Natural killer cell (primary cell): Measurements from ENCODE around the gene GRIN3B. TPM values are rescaled to one million over a fixed set of nuclear protein-coding genes. Genes with fewer than 3 reads are reported as not detected.
A peak's percentile ranks its signal among the peaks of the same experiment; 100 is the strongest.

Experiments used
- ATAC-seq, 3 donors: fragments of 150-1000 bp in 2 of 3; fragments of 200-7000 bp in 1 of 3; cut with Tn5 transposase; 1 replicate in 1 of 3; 2 replicates in 2 of 3; pipeline ENCODE4 v1.10.0; 2021; ENCODE audit warnings: mild to moderate bottlenecking in 2 of 3, moderate library complexity in 2 of 3
- DNase-seq, 2 donors: peaks; one replicate each; pipeline versions ENCODE4 v3.0.0 to v3.0.0-alpha.2; 2013 to 2021; ENCODE audit warnings: mixed read lengths in 1 of 2
- H3K27ac ChIP-seq: one replicate; pipeline ENCODE4 v1.5.1; 2013; ENCODE audit warnings: mild to moderate bottlenecking, low read length
- H3K27me3 ChIP-seq: one replicate; pipeline ENCODE4 v1.6.1; 2013; ENCODE audit warnings: low read length; ENCODE audit not compliant: control insufficient read depth, insufficient read depth
- H3K36me3 ChIP-seq: one replicate; pipeline ENCODE4 v1.6.1; 2013; ENCODE audit warnings: low read length; ENCODE audit not compliant: control insufficient read depth, insufficient read depth
- H3K4me1 ChIP-seq: one replicate; pipeline ENCODE4 v1.6.1; 2013; ENCODE audit warnings: low read length; ENCODE audit not compliant: control insufficient read depth, insufficient read depth
- H3K4me3 ChIP-seq: one replicate; pipeline ENCODE4 v1.5.1; 2013; ENCODE audit warnings: low read length
- H3K9me3 ChIP-seq: one replicate; pipeline ENCODE4 v1.6.1; 2013; ENCODE audit warnings: low read length; ENCODE audit not compliant: control insufficient read depth, insufficient read depth
- H3K27ac Mint-ChIP-seq, 2 donors: one replicate each; pipeline ENCODE4 v1.8.0; 2022; ENCODE audit warnings: mild to moderate bottlenecking in 2 of 2, mixed read lengths in 2 of 2, moderate library complexity in 1 of 2
- H3K27me3 Mint-ChIP-seq, 2 donors: one replicate each; pipeline ENCODE4 v1.8.0; 2022; ENCODE audit warnings: low read depth in 2 of 2, mixed read lengths in 2 of 2
- H3K36me3 Mint-ChIP-seq: one replicate; pipeline ENCODE4 v1.8.0; 2022; ENCODE audit warnings: mixed read lengths
- H3K4me1 Mint-ChIP-seq, 2 donors: one replicate each; pipeline ENCODE4 v1.8.0; 2022; ENCODE audit warnings: mixed read lengths in 2 of 2
- H3K4me3 Mint-ChIP-seq: one replicate; pipeline ENCODE4 v1.8.0; 2022; ENCODE audit warnings: mild to moderate bottlenecking, moderate library complexity, mixed read lengths
- H3K9me3 Mint-ChIP-seq, 2 donors: one replicate each; pipeline ENCODE4 v1.8.0; 2022; ENCODE audit warnings: mixed read lengths in 2 of 2
- WGBS: methylation state at CpG from one replicate; pipeline ENCODE4 v1.1.7; 2013; ENCODE audit warnings: missing lambda C conversion rate; ENCODE audit not compliant: insufficient coverage; 5-methylcytosine and 5-hydroxymethylcytosine counted together
- intact Hi-C: fragments of 100-400 bp; cut with micrococcal nuclease; formaldehyde crosslinking; loops from one replicate; pipeline ENCODE4 v1.14.2; 2022
- total RNA-seq, 4 donors: library from RNA; stranded (reverse); fragments of 120-200 nt in 1 of 4; gene quantifications; one replicate each; pipeline versions ENCODE4 v1.2.3 to v1.2.4, GENCODE V29; 2013 to 2022
- TF ChIP-seq, protein P1 (sequence below): fragments of 200-600 bp; IDR thresholded peaks from one replicate; pipeline ENCODE4 v1.8.0; 2022; ENCODE audit warnings: antibody characterized with exemption

GRIN3B gene
- total RNA-seq, 3 donors from 2014 or later (not counting 1 experiment from before 2014, with no cell fraction given): 0.09 to 0.15 TPM; not detected in 1

DNA sequence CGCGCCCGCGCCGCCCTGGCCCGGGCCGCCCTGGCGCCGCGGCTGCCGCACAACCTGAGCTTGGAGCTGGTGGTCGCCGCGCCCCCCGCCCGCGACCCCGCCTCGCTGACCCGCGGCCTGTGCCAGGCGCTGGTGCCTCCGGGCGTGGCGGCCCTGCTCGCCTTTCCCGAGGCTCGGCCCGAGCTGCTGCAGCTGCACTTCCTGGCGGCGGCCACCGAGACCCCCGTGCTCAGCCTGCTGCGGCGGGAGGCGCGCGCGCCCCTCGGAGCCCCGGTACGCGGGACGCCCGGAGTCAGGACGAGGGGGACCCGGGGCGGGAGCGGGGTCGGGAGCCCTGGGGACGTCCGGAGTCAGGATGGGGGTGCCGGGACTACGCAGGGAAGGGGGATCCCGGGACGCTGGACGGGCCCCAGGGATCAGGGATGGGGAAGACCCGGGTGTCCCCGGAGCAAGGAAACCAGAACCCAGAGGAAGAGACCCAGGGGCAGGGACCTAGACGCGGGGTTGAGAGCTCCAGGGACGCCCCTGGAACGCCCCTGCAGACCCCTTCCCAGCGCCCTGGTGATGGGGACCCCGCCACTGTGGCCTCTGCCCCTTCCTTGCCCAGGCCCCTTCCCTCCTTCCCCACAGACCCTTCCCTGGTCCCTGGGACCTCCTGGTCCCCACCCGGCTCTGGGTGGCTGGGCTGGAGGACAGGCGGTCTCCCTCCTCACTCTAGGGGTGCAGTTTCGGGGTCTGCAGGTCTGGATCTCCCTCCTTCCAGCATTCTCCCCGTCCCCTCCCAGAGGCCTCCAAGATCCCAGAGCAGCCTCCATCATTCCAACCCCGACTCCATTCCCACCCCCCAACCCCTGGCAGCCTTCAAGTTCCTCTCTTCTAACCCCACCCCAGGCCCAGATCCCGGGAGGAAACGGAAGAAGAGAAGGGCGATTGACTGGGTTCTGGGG is 645 bp downstream of the GRIN3B start:
- Mint-ChIP-seq H3K9me3 (no peaks in the 10 kb centered on the region), H3K27me3 (peaks cover 16 to 27% of the 10 kb centered on the region in 2 donors), H3K4me3 (no peak overlapping the region), H3K27ac (peak overlapping the region in 1 of 2 donors; percentile 16), H3K36me3 (no peaks in the 10 kb centered on the region), H3K4me1 (peaks cover 7 to 16% of the 10 kb centered on the region in 2 donors)
- Histone ChIP-seq H3K9me3 (no peaks in the 10 kb centered on the region), H3K4me3 (no peak overlapping the region), H3K27ac (no peak overlapping the region), H3K27me3 (peaks cover 30% of the 10 kb centered on the region), H3K4me1 (peaks cover 30% of the 10 kb centered on the region), H3K36me3 (no peaks in the 10 kb centered on the region)
- ATAC-seq: no peak
- no peak for DNase-seq
- TF ChIP-seq, protein P1, sequence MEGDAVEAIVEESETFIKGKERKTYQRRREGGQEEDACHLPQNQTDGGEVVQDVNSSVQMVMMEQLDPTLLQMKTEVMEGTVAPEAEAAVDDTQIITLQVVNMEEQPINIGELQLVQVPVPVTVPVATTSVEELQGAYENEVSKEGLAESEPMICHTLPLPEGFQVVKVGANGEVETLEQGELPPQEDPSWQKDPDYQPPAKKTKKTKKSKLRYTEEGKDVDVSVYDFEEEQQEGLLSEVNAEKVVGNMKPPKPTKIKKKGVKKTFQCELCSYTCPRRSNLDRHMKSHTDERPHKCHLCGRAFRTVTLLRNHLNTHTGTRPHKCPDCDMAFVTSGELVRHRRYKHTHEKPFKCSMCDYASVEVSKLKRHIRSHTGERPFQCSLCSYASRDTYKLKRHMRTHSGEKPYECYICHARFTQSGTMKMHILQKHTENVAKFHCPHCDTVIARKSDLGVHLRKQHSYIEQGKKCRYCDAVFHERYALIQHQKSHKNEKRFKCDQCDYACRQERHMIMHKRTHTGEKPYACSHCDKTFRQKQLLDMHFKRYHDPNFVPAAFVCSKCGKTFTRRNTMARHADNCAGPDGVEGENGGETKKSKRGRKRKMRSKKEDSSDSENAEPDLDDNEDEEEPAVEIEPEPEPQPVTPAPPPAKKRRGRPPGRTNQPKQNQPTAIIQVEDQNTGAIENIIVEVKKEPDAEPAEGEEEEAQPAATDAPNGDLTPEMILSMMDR: no peak
- intact Hi-C loops: loop anchor here (1.0 kb wide), 2 partner anchors 80 to 144 kb away; no protein-coding TSS in a partner anchor
- WGBS: 3% methylated on average over 73 of the region's 73 CpGs

DNA sequence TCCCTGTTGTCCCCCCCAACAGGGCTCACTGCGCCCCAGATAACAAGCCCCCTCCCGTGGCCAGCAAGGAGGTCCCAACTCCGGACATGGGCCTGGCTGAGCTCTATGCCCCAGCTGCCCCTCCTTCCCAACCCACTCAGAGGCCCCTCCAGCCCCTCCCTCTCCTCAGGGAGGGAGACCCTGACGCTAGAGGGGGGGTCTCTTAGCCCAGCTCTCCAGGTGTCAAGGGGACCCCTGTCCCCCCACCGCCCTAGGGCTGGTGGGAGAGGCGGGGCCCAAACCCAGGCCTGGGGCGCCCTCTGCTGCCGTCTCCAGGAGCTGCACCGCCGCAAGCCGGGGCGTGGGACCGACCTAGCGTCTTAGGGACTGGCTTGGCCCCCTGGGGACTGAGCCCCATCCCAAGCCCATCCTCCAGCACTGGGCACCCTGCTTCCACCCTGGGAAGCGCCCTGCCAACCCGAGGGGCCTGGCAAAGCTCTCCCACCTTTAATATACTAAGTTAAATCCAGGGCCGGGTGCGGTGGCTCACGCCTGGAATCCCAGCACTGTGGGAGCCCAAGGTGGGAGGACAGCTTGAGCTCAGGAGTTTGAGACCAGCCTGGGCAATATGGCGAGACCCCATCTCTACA is 1.4 kb downstream of the GRIN3B start:
- Mint-ChIP-seq H3K27ac (peak overlapping the region in 1 of 2 donors; percentile 16), H3K4me3 (no peak overlapping the region)
- TF ChIP-seq, protein P1: peak; percentile 94

GRCh38 chr19:1002600-1002999 is 2.4 kb downstream of the GRIN3B start:
- no peak for DNase-seq
- no peaks in the 10 kb centered on the region for H3K9me3 ChIP-seq
- Mint-ChIP-seq H3K27ac (no peak overlapping the region), H3K36me3 (no peaks in the 10 kb centered on the region), H3K4me1 (peaks cover 0 to 13% of the 10 kb centered on the region in 2 donors), H3K9me3 (no peaks in the 10 kb centered on the region), H3K4me3 (no peak overlapping the region), H3K27me3 (peaks cover 16 to 22% of the 10 kb centered on the region in 2 donors)
- no peak overlapping the region for H3K4me3 ChIP-seq
- peaks cover 16% of the 10 kb centered on the region for H3K4me1 ChIP-seq
- TF ChIP-seq, protein P1: no peak
- no peak overlapping the region for H3K27ac ChIP-seq
- no peaks in the 10 kb centered on the region for H3K36me3 ChIP-seq
- intact Hi-C loops: no loop called here
- WGBS: 82% methylated on average over 4 of the region's 4 CpGs
- H3K27me3 ChIP-seq: peaks cover 24% of the 10 kb centered on the region
- ATAC-seq: no peak

More for the DNA sequence above, 1.4 kb downstream of the GRIN3B start:
- Histone ChIP-seq H3K27me3 (peaks cover 28% of the 10 kb centered on the region), H3K27ac (no peak overlapping the region), H3K4me1 (peaks cover 23% of the 10 kb centered on the region), H3K36me3 (no peaks in the 10 kb centered on the region), H3K9me3 (no peaks in the 10 kb centered on the region), H3K4me3 (no peak overlapping the region)
- ATAC-seq: peak; percentile 81 to 85 (median 81)
- DNase-seq: peak; percentile 77 to 78
- no peaks in the 10 kb centered on the region for H3K9me3 Mint-ChIP-seq
- no peaks in the 10 kb centered on the region for H3K36me3 Mint-ChIP-seq
- intact Hi-C loops: loop anchor here (1.0 kb wide), 2 partner anchors 80 to 144 kb away; no protein-coding TSS in a partner anchor
- WGBS: 13% methylated on average over 20 of the region's 20 CpGs
- H3K27me3 Mint-ChIP-seq: peaks cover 16 to 22% of the 10 kb centered on the region in 2 donors
- H3K4me1 Mint-ChIP-seq: peaks cover 0 to 10% of the 10 kb centered on the region in 2 donors
